Panc1 (cell line): ENCODE measurements around the gene TBCD. TPM values are rescaled to one million over a fixed set of nuclear protein-coding genes. Genes with fewer than 3 reads are reported as not detected.

Experiments
- ATAC-seq: fragments of 200-7000 bp; cut with Tn5 transposase; 2 replicates; pipeline ENCODE4 v1.9.1; 2020; ENCODE audit warnings: mild to moderate bottlenecking, moderate library complexity
- BruUV-seq: library from RNA; stranded (reverse); fragments of 400-500 nt; replicated peaks from 2 replicates; lab custom pipeline; 2021; lab: Mats Ljungman, UMichigan
- CTCF ChIA-PET: fragments of 300-600 bp; sonication (Branson Sonifier 250); formaldehyde crosslinking; loops from one replicate; lab custom pipeline; 2022; ENCODE audit warnings: antibody characterized with exemption; lab: Charles Lee
- POLR2A ChIA-PET: fragments of 300-600 bp; sonication (Branson Sonifier 250); formaldehyde crosslinking; loops from one replicate; lab custom pipeline; 2022; ENCODE audit warnings: antibody characterized with exemption; lab: Charles Lee
- DNase-seq: peaks from one replicate; pipeline ENCODE4 v3.0.0-alpha.2; 2010; ENCODE audit warnings: low read depth, low spot score
- H3K27ac ChIP-seq: 2 replicates; pipeline ENCODE4 v1.5.1; 2011; ENCODE audit warnings: mild to moderate bottlenecking, low read length, inconsistent platforms
- H3K27me3 ChIP-seq: fragments of 200-500 bp; sonication (Bioruptor generic); 2 replicates; pipeline ENCODE4 v1.6.0; 2014; ENCODE audit warnings: low read length, inconsistent platforms; ENCODE audit not compliant: control insufficient read depth, insufficient read depth
- H3K36me3 ChIP-seq: fragments of 200-500 bp; sonication (Bioruptor generic); 2 replicates; pipeline ENCODE4 v1.5.1; 2014; ENCODE audit warnings: inconsistent platforms, mild to moderate bottlenecking, low read length, moderate library complexity; ENCODE audit not compliant: control insufficient read depth, insufficient read depth
- H3K4me1 ChIP-seq: 2 replicates; pipeline ENCODE4 v1.5.1; 2011; ENCODE audit warnings: inconsistent platforms, mild to moderate bottlenecking, low read length, moderate library complexity; ENCODE audit not compliant: control insufficient read depth, insufficient read depth
- H3K4me3 ChIP-seq, 2 experiments: 2 replicates each; pipeline ENCODE4 v1.5.1; 2011 to 2012; ENCODE audit warnings: low read depth in 2 of 2, low read length in 2 of 2, mild to moderate bottlenecking in 2 of 2, inconsistent platforms in 1 of 2, moderate library complexity in 1 of 2
- H3K9me3 ChIP-seq: fragments of 200-500 bp; sonication (Bioruptor generic); 2 replicates; pipeline ENCODE4 v1.5.1; 2014; ENCODE audit warnings: low read depth, mild to moderate bottlenecking, inconsistent platforms, low read length, moderate library complexity; ENCODE audit not compliant: control insufficient read depth, insufficient read depth
- CTCF ChIP-seq: fragments of 450-650 bp; IDR thresholded peaks from 2 replicates; pipeline ENCODE4 v1.5.1; 2017; ENCODE audit warnings: mild to moderate bottlenecking
- POLR2AphosphoS5 ChIP-seq: IDR thresholded peaks from 2 replicates; pipeline ENCODE4 v1.6.1; 2012; ENCODE audit warnings: mild to moderate bottlenecking, low read depth, low read length, moderate library complexity
- REST ChIP-seq, 2 experiments: IDR thresholded peaks; 2 replicates each; pipeline ENCODE4 v1.6.1; 2011 to 2012; ENCODE audit warnings: low read depth in 2 of 2, control low read depth in 1 of 2, low read length in 1 of 2, mild to moderate bottlenecking in 1 of 2, moderate library complexity in 1 of 2; ENCODE audit not compliant: insufficient read depth in 1 of 2
- SIN3A ChIP-seq: IDR thresholded peaks from 2 replicates; pipeline ENCODE4 v1.6.1; 2012; ENCODE audit warnings: low read depth, mild to moderate bottlenecking, low read length, moderate library complexity, borderline replicate concordance; ENCODE audit not compliant: insufficient read depth
- TCF7L2 ChIP-seq: IDR thresholded peaks from 2 replicates; pipeline ENCODE4 v1.6.1; 2011; ENCODE audit warnings: mild to moderate bottlenecking, low read depth, low read length, inconsistent platforms
- in situ Hi-C: cut with HindIII; loops from 2 replicates; pipeline ENCODE4 v1.10.0; 2016; ENCODE audit warnings: low sequenced_read_pairs, low pct_unique_long_range_greater_than_20kb
- intact Hi-C: fragments of 100-400 bp; cut with micrococcal nuclease; formaldehyde crosslinking; loops from one replicate; pipeline ENCODE4 v1.10.0; 2022; ENCODE audit not compliant: unreplicated experiment
- total RNA-seq: library from RNA; stranded (reverse); gene quantifications from one replicate; pipeline ENCODE4 v1.2.1, GENCODE V29; 2021; ENCODE audit not compliant: unreplicated experiment

TBCD gene
- total RNA-seq, 1 experiment from 2014 or later = 186 TPM

- ATAC-seq (no peak), DNase-seq (no peak)
- Histone ChIP-seq H3K27ac (no peak overlapping the region), H3K4me1 (no peaks in the 10 kb centered on the region), H3K4me3 (no peak overlapping the region), H3K36me3 (peaks cover 3% of the 10 kb centered on the region), H3K27me3 (no peaks in the 10 kb centered on the region), H3K9me3 (no peaks in the 10 kb centered on the region)
- no TSS peak for BruUV-seq
- POLR2A ChIA-PET = no interaction called here
- intact Hi-C loops = no loop called here
- CTCF ChIA-PET = no interaction called here
- in situ Hi-C loops = no loop called here
- no peak for TF ChIP-seq REST (IDR thresholded peaks at IDR 0.05; ENCODE audit: insufficient read depth in 1 of 2, low read depth in 2 of 2, low read length in 1 of 2)
- no peak for TF ChIP-seq POLR2AphosphoS5
Observed at GRCh38 chr17:82798752-82799151, 46.9 kb downstream of the TBCD start.

GRCh38 chr17:82799591-82799990 is 47.7 kb downstream of the TBCD start:
- ChIA-PET POLR2A (no interaction called here), CTCF (no interaction called here)
- no peak for DNase-seq
- intact Hi-C loops (no loop called here), in situ Hi-C loops (no loop called here)
- Histone ChIP-seq H3K4me1 (no peaks in the 10 kb centered on the region), H3K4me3 (no peak overlapping the region), H3K27me3 (no peaks in the 10 kb centered on the region), H3K9me3 (no peaks in the 10 kb centered on the region), H3K27ac (no peak overlapping the region), H3K36me3 (peaks cover 3% of the 10 kb centered on the region)
- BruUV-seq = no TSS peak
- ATAC-seq = no peak
- TF ChIP-seq SIN3A (no peak), CTCF (no peak), TCF7L2 (no peak)

GRCh38 chr17:82800885-82801284 is 49.0 kb downstream of the TBCD start:
- BruUV-seq = no TSS peak
- no peak for TF ChIP-seq REST (IDR thresholded peaks at IDR 0.05; ENCODE audit: insufficient read depth in 1 of 2, low read depth in 2 of 2, low read length in 1 of 2)
- TF ChIP-seq SIN3A = no peak
- TF ChIP-seq POLR2AphosphoS5 = no peak
- TF ChIP-seq TCF7L2 = no peak
- TF ChIP-seq CTCF = no peak
- Histone ChIP-seq H3K4me1 (no peaks in the 10 kb centered on the region), H3K9me3 (no peaks in the 10 kb centered on the region), H3K27ac (no peak overlapping the region), H3K36me3 (peaks cover 3% of the 10 kb centered on the region), H3K27me3 (no peaks in the 10 kb centered on the region), H3K4me3 (no peak overlapping the region)
- CTCF ChIA-PET = no interaction called here
- intact Hi-C loops (no loop called here), in situ Hi-C loops (no loop called here)
- POLR2A ChIA-PET = no interaction called here
- ATAC-seq = no peak
- DNase-seq = no peak
